Skeletal muscle tissue (tissue), 4 donors: ENCODE measurements around the gene GALNT9. TPM values are rescaled to one million over a fixed set of nuclear protein-coding genes. Genes with fewer than 3 reads are reported as not detected.

Experiments used
- H3K27ac ChIP-seq: one replicate; pipeline ENCODE4 v1.7.0; 2013; ENCODE audit warnings: mild to moderate bottlenecking, low read depth, low read length, inconsistent platforms
- H3K27me3 ChIP-seq, 3 donors: one replicate each; pipeline ENCODE4 v1.7.0; 2013; ENCODE audit warnings: low read length in 3 of 3; ENCODE audit not compliant: control insufficient read depth in 3 of 3, insufficient read depth in 3 of 3
- H3K36me3 ChIP-seq, 3 donors: one replicate each; pipeline ENCODE4 v1.7.0; 2013; ENCODE audit warnings: low read length in 3 of 3; ENCODE audit not compliant: control insufficient read depth in 3 of 3, insufficient read depth in 3 of 3
- H3K4me1 ChIP-seq, 3 donors: one replicate each; pipeline ENCODE4 v1.7.0; 2013; ENCODE audit warnings: low read length in 3 of 3, mild to moderate bottlenecking in 3 of 3; ENCODE audit not compliant: control insufficient read depth in 3 of 3, insufficient read depth in 3 of 3
- H3K4me3 ChIP-seq, 3 donors: one replicate each; pipeline ENCODE4 v1.7.0; 2013; ENCODE audit warnings: low read length in 3 of 3
- H3K9ac ChIP-seq, 3 donors: one replicate each; pipeline ENCODE4 v1.7.0; 2013; ENCODE audit warnings: low read length in 3 of 3, mild to moderate bottlenecking in 3 of 3, moderate library complexity in 2 of 3, low read depth in 1 of 3
- H3K9me3 ChIP-seq, 3 donors: one replicate each; pipeline ENCODE4 v1.7.0; 2013; ENCODE audit warnings: low read length in 3 of 3; ENCODE audit not compliant: control insufficient read depth in 3 of 3
- total RNA-seq: library from RNA; depleted of rRNA; stranded (reverse); fragments of >200 nt; gene quantifications from one replicate; pipeline ENCODE4 v1.2.3, GENCODE V29; 2014
- donor health status: Osteomylitis.

The GALNT9 gene
- total RNA-seq, 1 donor from 2014 or later, result 0.52 TPM

DNA sequence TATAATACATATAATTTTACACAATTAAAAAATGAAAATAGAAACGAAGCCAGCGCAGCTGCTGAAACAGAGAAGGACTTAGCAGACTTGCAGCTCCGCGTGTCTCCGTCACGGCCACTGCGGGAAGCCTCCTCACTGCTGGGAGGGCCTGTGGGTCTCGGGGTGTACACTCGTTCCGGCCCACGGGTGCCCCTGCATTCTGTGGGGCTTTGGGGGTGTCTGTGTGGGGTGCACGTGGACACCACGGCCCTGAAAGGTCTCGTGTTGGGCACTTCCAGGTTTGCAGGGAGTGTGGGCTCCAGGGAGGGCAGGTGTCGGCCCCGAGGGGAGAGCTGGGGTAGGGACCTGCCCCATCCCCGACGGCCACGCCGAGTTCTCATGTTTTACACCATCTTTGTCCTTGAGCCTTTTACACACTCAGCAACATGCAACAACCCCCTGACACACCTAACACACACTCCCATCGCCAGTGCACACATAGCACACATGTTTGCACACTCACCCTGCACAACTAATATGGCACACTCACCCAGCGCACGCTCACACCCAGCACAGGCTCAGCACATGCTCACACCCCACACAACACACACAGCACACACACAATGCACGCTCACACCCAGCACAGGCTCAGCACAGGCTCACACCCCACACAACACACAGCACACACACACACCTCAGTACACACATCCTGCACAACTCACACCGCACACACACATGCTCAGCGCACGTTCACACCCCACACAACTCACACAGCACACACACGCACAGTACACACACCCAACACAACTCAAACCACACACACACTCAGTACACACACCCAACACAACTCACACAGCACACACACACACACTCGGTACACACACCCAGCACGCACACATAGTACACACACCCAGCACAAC, 148.5 kb downstream of the GALNT9 start:
- Histone ChIP-seq H3K36me3 (no peaks in the 10 kb centered on the region), H3K27ac (no peak overlapping the region), H3K9me3 (no peaks in the 10 kb centered on the region), H3K9ac (no peak overlapping the region), H3K27me3 (peaks cover 45 to 65% (median 49%) of the 10 kb centered on the region in 3 donors), H3K4me1 (peaks cover 8 to 13% (median 12%) of the 10 kb centered on the region in 3 donors), H3K4me3 (no peak overlapping the region)

DNA sequence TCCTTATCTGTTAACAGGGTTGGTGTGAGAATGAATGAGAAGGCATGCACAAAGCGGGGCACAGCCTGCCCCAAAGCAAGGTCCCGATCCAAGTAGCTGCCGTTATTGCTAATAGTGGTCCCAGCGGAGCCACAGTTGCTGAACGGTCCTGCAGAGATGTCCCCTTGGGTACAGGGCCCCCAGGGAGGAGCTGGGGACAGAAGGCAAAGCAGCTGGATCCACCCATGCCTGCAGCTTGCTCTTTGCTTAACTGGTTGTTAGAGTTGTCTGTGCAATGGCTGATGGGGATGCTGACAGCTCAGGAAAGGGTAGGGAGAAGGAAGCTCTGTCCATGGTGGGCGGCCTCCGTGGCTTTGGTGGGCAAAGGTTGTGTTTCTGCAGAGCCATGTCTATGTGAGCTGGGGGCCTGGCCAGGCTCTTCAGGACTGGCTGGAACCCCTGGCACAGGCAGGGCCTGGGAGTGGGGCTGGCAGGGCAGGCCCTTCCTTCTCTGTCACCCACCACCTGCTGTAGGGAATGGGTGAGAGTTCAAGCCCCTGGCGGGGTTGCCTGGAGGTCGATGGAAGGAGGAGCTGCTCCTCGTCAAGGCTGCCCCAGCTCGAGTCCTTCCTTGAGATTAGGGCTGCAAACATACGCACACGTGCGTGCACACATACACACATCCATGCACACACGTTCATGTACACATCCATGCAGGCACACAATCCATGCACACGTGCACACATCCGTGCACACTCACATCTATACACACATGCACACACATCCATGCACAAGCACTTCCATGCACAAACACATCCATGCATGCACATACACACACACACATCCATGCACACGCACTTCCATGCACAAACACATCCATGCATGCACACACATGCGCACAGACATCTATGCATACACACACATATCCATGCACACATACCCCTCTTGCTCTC, 149.7 kb downstream of the GALNT9 start:
- H3K27me3 ChIP-seq, result peaks cover 51 to 68% (median 51%) of the 10 kb centered on the region in 3 donors
- no peaks in the 10 kb centered on the region for H3K9me3 ChIP-seq
- peak overlapping the region in 1 of 3 donors; percentile 60 for H3K4me3 ChIP-seq
- H3K4me1 ChIP-seq, result peaks cover 8 to 13% (median 12%) of the 10 kb centered on the region in 3 donors
- peak overlapping the region in 1 of 3 donors; percentile 54 for H3K9ac ChIP-seq
- H3K27ac ChIP-seq, result no peak overlapping the region
- no peaks in the 10 kb centered on the region for H3K36me3 ChIP-seq

DNA sequence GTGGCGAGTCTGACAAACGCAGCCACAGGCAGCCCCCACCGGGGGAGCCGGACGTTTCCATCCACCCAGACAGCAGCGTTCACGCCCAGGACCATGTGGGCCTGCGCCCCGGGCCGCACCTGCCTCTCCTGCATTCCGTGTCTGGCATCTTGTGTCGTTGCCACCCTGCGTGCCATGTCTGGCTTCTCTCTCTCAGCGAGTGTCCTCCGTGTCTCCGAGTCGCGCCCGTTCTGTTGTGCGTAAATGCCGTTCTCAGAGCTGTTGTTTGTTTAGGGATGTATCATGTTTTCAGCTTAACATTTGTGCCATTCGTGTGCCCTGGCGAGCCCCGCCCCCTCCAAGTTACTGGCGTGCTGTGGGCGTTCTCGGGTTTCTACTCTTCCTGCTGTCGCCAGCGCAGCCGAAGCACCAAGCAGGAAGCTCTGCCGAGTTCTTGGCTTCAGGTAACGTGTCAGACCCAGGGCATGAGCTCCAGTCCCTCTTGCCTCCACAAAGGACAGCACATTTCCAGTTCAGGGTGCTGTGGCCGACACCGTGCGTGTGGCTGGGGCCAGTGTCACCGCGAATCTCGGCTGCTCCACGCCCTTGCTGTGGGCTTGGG, 150.5 kb downstream of the GALNT9 start:
- Histone ChIP-seq H3K4me1 (peaks cover 8 to 13% (median 12%) of the 10 kb centered on the region in 3 donors), H3K9me3 (no peaks in the 10 kb centered on the region), H3K27ac (no peak overlapping the region), H3K36me3 (no peaks in the 10 kb centered on the region), H3K27me3 (peaks cover 59 to 75% (median 59%) of the 10 kb centered on the region in 3 donors), H3K9ac (peak overlapping the region in 2 of 3 donors; percentile 23 to 54), H3K4me3 (peak overlapping the region; percentile 54 to 64 (median 60))

DNA sequence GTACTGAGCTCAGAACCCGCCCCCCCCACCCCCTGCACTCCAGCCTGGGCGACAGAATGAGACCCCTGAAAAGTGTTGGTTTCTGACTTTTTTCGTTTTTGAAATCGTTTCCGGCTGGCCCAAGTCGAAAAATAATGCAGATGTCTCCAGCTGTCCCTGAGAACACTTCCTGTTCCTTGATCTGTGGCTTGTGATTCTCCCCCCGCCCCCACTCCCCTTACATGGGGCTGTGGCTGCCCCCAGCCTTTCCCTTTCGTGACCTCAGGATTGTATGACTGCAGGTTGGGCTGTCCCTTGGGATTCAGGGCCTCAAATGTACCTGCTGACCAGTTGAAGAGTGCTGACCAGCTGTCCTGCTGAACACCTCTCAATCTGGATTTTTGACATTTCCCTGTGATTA, 151.1 kb downstream of the GALNT9 start:
- Histone ChIP-seq H3K36me3 (no peaks in the 10 kb centered on the region), H3K4me1 (peaks cover 8 to 13% (median 12%) of the 10 kb centered on the region in 3 donors), H3K4me3 (peak overlapping the region in 1 of 3 donors; percentile 60), H3K9me3 (no peaks in the 10 kb centered on the region), H3K27ac (no peak overlapping the region), H3K27me3 (peaks cover 64 to 77% (median 64%) of the 10 kb centered on the region in 3 donors), H3K9ac (peak overlapping the region in 1 of 3 donors; percentile 54)

DNA sequence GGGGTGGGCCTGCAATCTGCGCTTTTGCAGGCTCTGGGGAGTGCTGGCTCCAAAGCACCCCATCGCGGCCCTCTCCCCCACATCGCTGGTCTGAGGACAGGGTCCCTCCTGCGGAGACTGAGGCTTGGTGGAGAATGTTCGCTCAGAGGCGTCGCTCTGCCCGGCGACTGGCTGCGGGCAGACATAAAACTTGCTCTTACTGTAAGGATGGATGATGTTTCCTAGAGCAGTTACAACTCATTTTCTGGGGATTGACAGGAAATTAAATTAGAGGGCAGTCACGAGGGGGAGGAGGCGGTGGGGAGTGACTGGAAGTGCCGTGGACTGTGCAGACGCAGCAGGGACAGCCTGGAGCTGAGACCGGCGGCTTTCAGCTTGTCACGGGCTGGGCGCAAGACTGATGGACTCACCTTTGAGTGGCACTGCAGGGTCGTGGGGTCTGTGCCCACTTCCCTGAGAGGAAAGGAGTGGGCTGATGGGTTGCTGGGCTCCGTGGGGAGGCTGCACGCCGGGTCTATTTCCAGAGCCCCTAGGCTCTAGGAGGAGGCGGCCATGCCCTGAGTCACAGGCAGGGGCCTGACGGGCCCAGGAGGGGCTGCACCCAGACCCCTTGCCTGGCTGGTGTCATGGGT, 152.4 kb downstream of the GALNT9 start:
- H3K4me3 ChIP-seq, result no peak overlapping the region
- H3K4me1 ChIP-seq, result peaks cover 8 to 13% (median 12%) of the 10 kb centered on the region in 3 donors
- H3K36me3 ChIP-seq, result no peaks in the 10 kb centered on the region
- no peaks in the 10 kb centered on the region for H3K9me3 ChIP-seq
- peaks cover 64 to 81% (median 66%) of the 10 kb centered on the region in 3 donors for H3K27me3 ChIP-seq
- H3K9ac ChIP-seq, result no peak overlapping the region
- H3K27ac ChIP-seq, result no peak overlapping the region

DNA sequence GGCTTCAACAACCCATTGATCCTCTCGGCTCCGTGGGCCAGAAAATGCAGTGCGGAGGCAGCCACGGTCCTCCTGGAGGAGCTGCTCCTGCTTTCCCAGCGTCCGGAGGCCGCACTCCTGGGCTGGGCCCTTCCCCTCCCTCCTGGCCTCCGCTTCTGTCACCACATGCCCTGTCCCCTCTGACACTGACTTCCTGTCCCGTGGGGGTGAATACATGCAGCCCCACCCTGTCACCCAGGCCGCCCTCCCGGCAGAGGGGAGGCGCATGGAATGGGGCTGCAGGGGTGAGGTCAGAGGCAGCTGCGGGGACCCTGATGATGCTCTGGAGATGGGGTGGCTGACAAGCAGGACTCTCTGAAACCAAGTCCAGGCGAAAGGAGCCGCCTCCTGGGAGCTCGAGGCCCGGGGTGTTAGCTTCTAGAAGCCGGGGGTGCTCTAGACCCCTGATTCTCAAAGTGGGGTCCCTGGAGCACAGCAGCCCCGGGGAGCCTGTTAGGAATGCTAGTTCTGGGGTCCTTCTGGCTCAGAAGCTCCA, 152.9 kb downstream of the GALNT9 start:
- H3K9me3 ChIP-seq, result no peaks in the 10 kb centered on the region
- H3K9ac ChIP-seq, result no peak overlapping the region
- no peaks in the 10 kb centered on the region for H3K36me3 ChIP-seq
- peaks cover 65 to 84% (median 67%) of the 10 kb centered on the region in 3 donors for H3K27me3 ChIP-seq
- H3K4me3 ChIP-seq, result no peak overlapping the region
- peaks cover 8 to 13% (median 12%) of the 10 kb centered on the region in 3 donors for H3K4me1 ChIP-seq
- H3K27ac ChIP-seq, result no peak overlapping the region

DNA sequence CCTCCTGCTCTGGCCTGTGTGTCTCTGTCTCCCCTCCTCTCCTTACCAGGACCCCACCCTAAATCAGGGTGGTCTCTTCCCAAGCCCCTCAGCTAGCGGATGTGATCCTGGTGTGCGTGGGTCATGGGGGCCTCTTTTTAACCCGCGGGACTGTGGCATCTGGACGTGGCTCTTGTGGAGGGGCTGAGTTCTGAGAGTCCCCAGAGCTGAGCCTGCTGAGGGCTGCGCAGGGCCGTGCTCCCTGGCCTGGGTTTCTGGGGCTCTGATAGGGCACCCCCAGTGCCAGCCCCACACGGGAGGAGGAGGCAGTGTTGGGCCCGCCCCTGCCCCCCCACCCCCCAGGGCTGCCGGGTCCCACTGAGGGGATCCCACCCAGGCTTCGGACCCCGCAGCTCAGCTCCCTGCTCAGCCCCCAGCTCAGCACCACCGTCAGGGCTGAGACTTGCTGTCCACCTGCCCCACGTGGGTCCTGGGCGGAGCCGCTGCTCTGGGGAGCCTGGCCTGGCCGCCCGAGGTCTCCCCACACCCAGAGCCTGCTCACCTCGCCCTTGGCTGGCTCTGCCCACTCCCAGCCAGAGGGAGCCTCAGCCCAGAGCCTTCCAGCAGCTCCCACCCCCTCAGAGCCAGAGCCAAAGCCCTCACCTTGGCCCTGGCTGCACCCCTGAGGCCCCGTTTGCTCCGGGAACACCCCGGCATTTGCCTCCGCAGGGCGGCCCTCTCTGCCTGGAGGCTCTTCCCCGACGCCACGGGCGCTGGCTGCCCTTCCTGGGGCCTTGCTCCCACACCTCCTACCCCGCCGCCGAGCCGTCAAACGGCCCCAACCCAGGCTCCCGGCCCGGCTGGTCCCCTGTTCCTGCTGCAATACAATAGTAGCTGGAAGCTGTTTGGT, 153.6 kb downstream of the GALNT9 start:
- peaks cover 8 to 13% (median 12%) of the 10 kb centered on the region in 3 donors for H3K4me1 ChIP-seq
- H3K27ac ChIP-seq, result no peak overlapping the region
- H3K4me3 ChIP-seq, result no peak overlapping the region
- H3K9me3 ChIP-seq, result no peaks in the 10 kb centered on the region
- H3K9ac ChIP-seq, result no peak overlapping the region
- peaks cover 63 to 83% (median 66%) of the 10 kb centered on the region in 3 donors for H3K27me3 ChIP-seq
- H3K36me3 ChIP-seq, result no peaks in the 10 kb centered on the region

DNA sequence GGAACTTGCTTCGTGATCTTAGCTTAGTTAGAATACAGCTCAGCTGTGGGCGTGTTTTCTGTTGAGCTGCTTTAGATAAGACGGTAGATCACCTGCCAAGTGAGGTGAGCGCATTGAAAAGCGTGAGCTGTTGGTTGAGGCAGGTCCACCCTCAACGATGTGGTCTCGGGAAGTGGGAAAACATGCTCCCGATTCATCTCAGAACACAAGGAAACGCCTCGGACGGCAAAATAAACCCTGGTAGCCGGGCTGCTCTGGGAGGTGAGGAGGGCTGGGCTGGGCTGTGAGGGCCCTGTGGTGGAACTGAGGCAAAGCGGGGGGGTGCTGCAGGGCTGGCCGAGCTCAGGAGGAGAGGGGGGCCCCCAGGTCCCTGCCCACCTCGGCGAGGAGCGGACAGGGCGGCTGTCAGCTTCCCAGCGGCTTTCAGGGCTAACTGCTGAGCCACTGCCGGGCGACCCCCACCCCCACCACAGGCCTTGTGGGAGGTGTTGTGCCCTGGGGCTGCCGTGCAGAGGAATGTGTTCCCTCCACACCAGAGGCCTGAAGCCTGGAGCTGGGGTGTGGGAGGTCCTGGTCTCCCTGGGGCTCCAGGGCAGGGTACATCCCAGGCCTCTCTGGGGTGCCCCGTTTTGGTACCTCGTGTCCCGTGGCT, 154.4 kb downstream of the GALNT9 start:
- Histone ChIP-seq H3K27me3 (peaks cover 66 to 79% (median 70%) of the 10 kb centered on the region in 3 donors), H3K27ac (no peak overlapping the region), H3K36me3 (no peaks in the 10 kb centered on the region), H3K9me3 (no peaks in the 10 kb centered on the region), H3K4me1 (peaks cover 8 to 13% (median 12%) of the 10 kb centered on the region in 3 donors), H3K4me3 (no peak overlapping the region), H3K9ac (no peak overlapping the region)
